Motor neuron (in vitro differentiated cells): ENCODE measurements around the gene GAS2L3. TPM values are rescaled to one million over a fixed set of nuclear protein-coding genes. Genes with fewer than 3 reads are reported as not detected.

Source experiments
- ATAC-seq, 8 experiments: fragments of 200-7000 bp; cut with Tn5 transposase; replicated peaks in 6 of 8; 2 replicates each; pipeline ENCODE4 v1.8.0; 2021; ENCODE audit warnings: mild to moderate bottlenecking in 8 of 8, moderate library complexity in 8 of 8
- H3K27ac ChIP-seq, 2 donors: fragments of 250-450 bp; sonication (Bioruptor Pico); 2 replicates each; pipeline ENCODE4 v1.9.0; 2021; ENCODE audit warnings: antibody characterized with exemption in 2 of 2, mild to moderate bottlenecking in 2 of 2, moderate library complexity in 1 of 2
- H3K4me1 ChIP-seq, 2 donors: fragments of 250-450 bp; sonication (Bioruptor Pico); replicated peaks in 1 of 2; 2 replicates each; pipeline ENCODE4 v1.6.1; 2021; ENCODE audit warnings: antibody characterized with exemption in 2 of 2, mild to moderate bottlenecking in 2 of 2, moderate library complexity in 1 of 2
- H3K4me3 ChIP-seq, 5 donors: fragments of 250-450 bp; sonication (Bioruptor Pico); 2 replicates each; pipeline ENCODE4 v1.9.0; 2021; ENCODE audit warnings: antibody characterized with exemption in 5 of 5, mild to moderate bottlenecking in 5 of 5, moderate library complexity in 4 of 5
- WGBS, 10 experiments: fragments of 450-650 bp; shearing (Covaris generic); methylation state at CpG; one replicate each; pipeline ENCODE4 v1.0.0; 2022; 5-methylcytosine and 5-hydroxymethylcytosine counted together
- in situ Hi-C, 9 experiments: fragments of 400-800 bp; cut with MboI; loops; one replicate each; pipeline ENCODE4 v1.15.0; 2021; ENCODE audit warnings: low sequenced_read_pairs in 9 of 9, low pct_unique_long_range_greater_than_20kb in 2 of 9; ENCODE audit not compliant: unreplicated experiment in 9 of 9
- total RNA-seq, 8 experiments: library from RNA; unstranded; fragments of 300-600 nt; gene quantifications; 2 replicates each; pipeline versions ENCODE4 v1.2.3 to v1.2.4, GENCODE V29; 2022

The GAS2L3 gene
- total RNA-seq, 8 experiments from 2014 or later: 1.2 to 21.6 (median 8.1) TPM

GRCh38 chr12:100674036-100674888 lies 100.8 kb downstream of the GAS2L3 start:
- ATAC-seq: no peak
- H3K4me1 ChIP-seq: no peaks in the 10 kb centered on the region
- H3K4me3 ChIP-seq: no peak overlapping the region
- 10 to 80% (median 60%) methylated on average over 1 to 7 of the region's 7 CpGs; no CpG with 5 or more reads in 1 of the 10 experiments for WGBS, 10 experiments
- no peak overlapping the region for H3K27ac ChIP-seq
- in situ Hi-C loops: no loop called here

Other genes with a start within 250 kb of the GAS2L3 start
- 1 to 10 TPM in 2 of 8 experiments, under 1 TPM in 6; 0.18 to 7.7 (median 0.61) TPM for gene SLC17A8, start 216.6 kb upstream of the GAS2L3 start, total RNA-seq
- gene NR1H4, start 99.8 kb upstream of the GAS2L3 start, total RNA-seq: 1 to 10 TPM in 1 of 8 experiments, under 1 TPM in 2, not detected in 5; 0.05 to 6.1 (median 1.00) TPM
- gene ANO4, start 221.1 kb downstream of the GAS2L3 start, total RNA-seq: 10 to 100 TPM in 1 of 8 experiments, 1 to 10 TPM in 4, under 1 TPM in 2, not detected in 1; 0.76 to 27.3 (median 1.7) TPM